ENCODE data around the gene CMTM4. TPM values are rescaled to one million over a fixed set of nuclear protein-coding genes. Genes with fewer than 3 reads are reported as not detected.
A peak's percentile ranks its signal among the peaks of the same experiment; 100 is the strongest.

CMTM4 gene
- total RNA-seq, 1 donor from 2014 or later, result 35.1 TPM

- TF ChIP-seq CTCF (conservative IDR thresholded peaks at IDR 0.05; ENCODE audit: low read depth, low read length), result no peak
- no peak overlapping the region for H3K4me3 ChIP-seq (ENCODE audit: low read depth, low read length)
- DNase-seq (ENCODE audit: low read depth), result no peak
Observed at GRCh38 chr16:66609139-66609510, 87.4 kb downstream of the CMTM4 start.

- no peak overlapping the region for H3K4me3 ChIP-seq (ENCODE audit: low read depth, low read length)
- TF ChIP-seq CTCF (conservative IDR thresholded peaks at IDR 0.05; ENCODE audit: low read depth, low read length), result peak; percentile 94
- DNase-seq (ENCODE audit: low read depth), result peak; percentile 45
Observed at GRCh38 chr16:66608241-66609138, 88.1 kb downstream of the CMTM4 start.

DNA sequence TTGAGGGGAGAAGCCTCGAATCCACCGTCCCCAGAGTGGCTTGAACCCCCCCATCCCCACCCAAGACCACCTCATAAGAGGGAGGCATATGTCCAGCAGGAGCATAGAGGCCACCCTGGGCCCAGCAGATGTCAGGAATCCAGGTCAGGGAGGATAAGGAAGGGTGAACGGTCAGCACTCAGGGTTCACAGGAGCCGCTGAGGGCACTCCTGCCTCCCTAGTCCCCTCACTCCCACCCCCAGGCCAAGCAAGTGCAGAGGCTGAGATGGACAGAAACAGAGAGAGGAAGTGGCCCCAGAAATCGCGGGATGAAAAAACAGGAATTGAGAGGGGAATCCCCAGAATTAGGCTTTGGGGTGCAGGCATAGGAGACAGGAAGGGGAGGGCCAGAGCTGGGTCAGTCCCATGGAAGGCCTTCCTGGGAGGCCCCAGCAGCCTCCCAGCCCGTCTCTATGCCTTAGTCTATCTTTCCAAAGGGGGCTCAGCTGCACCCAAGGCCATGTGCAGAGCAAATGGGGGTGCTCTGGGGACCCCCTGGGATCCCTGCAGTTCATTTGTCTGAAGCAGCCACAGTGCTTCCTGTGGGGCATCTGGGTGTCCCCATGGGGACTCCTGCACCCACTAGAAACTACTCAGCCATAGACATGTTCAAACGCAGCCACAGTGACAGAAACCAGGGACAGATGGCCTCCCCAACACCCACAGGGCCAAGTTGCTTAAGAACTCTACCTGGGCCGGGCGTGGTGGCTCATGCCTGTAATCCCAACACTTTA, 90.4 kb downstream of the CMTM4 start:
- H3K4me3 ChIP-seq (ENCODE audit: low read depth, low read length), result peak overlapping the region; percentile 75
- DNase-seq (ENCODE audit: low read depth), result no peak
- no peak for TF ChIP-seq CTCF (conservative IDR thresholded peaks at IDR 0.05; ENCODE audit: low read depth, low read length)

- no peak for TF ChIP-seq CTCF (conservative IDR thresholded peaks at IDR 0.05; ENCODE audit: low read depth, low read length)
- no peak for DNase-seq (ENCODE audit: low read depth)
- peak overlapping the region; percentile 75 for H3K4me3 ChIP-seq (ENCODE audit: low read depth, low read length)
Observed at GRCh38 chr16:66605177-66605978, 91.2 kb downstream of the CMTM4 start.

DNA sequence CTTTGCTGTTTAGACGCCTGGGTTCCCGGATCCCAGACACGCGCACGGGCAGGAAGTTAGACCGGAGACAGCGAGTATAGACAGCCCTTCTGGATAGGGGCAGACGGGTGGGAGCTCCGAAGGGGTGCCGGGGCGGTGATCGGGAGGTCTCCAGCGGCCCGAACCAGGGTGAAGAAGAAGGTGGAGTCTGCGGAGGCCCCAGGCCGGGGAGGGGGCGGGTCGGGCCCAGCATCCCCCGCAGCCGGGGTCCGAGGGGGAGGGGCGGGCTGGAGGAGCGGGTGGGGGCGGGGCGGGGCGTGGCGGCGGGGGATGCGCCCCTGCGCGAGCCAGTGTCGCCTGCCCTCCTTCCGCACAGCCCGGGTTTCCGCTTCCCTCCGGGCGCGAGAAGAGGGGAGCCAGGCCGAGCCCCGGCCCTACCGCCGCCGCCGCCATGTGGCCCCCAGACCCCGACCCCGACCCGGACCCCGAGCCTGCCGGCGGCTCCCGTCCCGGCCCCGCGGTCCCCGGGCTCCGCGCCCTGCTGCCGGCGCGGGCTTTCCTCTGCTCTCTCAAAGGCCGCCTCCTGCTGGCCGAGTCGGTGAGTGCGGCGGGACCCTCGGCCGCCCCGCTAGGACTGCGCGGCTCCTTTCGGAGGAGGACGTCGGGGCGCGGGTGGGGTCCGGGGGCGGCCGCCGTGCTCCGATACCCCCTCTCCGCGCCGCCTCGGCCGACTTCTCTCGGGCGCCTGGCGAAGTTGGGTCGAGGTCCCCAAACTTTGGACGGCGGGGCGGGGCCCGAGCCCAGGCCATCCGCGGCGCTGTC, 92.0 kb downstream of the CMTM4 start, which contains the start of gene CMTM3:
Gene CMTM3 (plus strand): TSS at position 329 of the 801 bp plus-strand sequence. CDS start 102 bp downstream, at position 431.
- DNase-seq (ENCODE audit: low read depth), result no peak
- H3K4me3 ChIP-seq (ENCODE audit: low read depth, low read length), result peak within 1 kb of the TSS; percentile 75
- TF ChIP-seq CTCF (conservative IDR thresholded peaks at IDR 0.05; ENCODE audit: low read depth, low read length), result peak; percentile 41
